HUES64 (cell line): ENCODE data around the gene KDM6B.

Experiments
- H3K27ac ChIP-seq: 2 replicates; pipeline ENCODE4 v1.7.0; 2013; ENCODE audit warnings: low read depth, low read length, inconsistent platforms
- H3K27me3 ChIP-seq: 2 replicates; pipeline ENCODE4 v1.6.1; 2013; ENCODE audit warnings: mild to moderate bottlenecking, low read length; ENCODE audit not compliant: insufficient read depth
- H3K36me3 ChIP-seq: 2 replicates; pipeline ENCODE4 v1.6.1; 2013; ENCODE audit warnings: mild to moderate bottlenecking, low read length; ENCODE audit not compliant: insufficient read depth
- H3K4me1 ChIP-seq: 2 replicates; pipeline ENCODE4 v1.6.1; 2013; ENCODE audit warnings: mild to moderate bottlenecking, low read length, moderate library complexity; ENCODE audit not compliant: insufficient read depth
- H3K4me3 ChIP-seq: 2 replicates; pipeline ENCODE4 v1.5.1; 2013; ENCODE audit warnings: mild to moderate bottlenecking, low read length, moderate library complexity
- H3K9ac ChIP-seq: 2 replicates; pipeline ENCODE4 v1.6.1; 2013; ENCODE audit warnings: mild to moderate bottlenecking, low read depth, low read length
- H3K9me3 ChIP-seq: 2 replicates; pipeline ENCODE4 v1.6.1; 2013; ENCODE audit warnings: low read depth, low read length; ENCODE audit not compliant: insufficient read depth
- WGBS: fragments of 150-250, 120-280 bp; methylation state at CpG from one replicate; pipeline ENCODE4 v1.1.7; 2013; ENCODE audit warnings: missing lambda C conversion rate; 5-methylcytosine and 5-hydroxymethylcytosine counted together

KDM6B gene

DNA sequence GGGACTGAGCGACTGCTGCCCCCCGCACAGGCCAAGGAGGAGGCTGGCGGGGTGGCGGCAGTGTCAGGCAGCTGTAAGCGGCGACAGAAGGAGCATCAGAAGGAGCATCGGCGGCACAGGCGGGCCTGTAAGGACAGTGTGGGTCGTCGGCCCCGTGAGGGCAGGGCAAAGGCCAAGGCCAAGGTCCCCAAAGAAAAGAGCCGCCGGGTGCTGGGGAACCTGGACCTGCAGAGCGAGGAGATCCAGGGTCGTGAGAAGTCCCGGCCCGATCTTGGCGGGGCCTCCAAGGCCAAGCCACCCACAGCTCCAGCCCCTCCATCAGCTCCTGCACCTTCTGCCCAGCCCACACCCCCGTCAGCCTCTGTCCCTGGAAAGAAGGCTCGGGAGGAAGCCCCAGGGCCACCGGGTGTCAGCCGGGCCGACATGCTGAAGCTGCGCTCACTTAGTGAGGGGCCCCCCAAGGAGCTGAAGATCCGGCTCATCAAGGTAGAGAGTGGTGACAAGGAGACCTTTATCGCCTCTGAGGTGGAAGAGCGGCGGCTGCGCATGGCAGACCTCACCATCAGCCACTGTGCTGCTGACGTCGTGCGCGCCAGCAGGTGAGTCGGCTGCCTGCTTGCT, 15.2 kb downstream of the KDM6B start:
- no peak overlapping the region for H3K27ac ChIP-seq
- peaks cover 20% of the 10 kb centered on the region for H3K36me3 ChIP-seq
- H3K4me1 ChIP-seq, result no peaks in the 10 kb centered on the region
- no peaks in the 10 kb centered on the region for H3K9me3 ChIP-seq
- peaks cover 24% of the 10 kb centered on the region for H3K27me3 ChIP-seq
- H3K9ac ChIP-seq, result no peak overlapping the region
- WGBS, result 94% methylated on average over 35 of the region's 35 CpGs
- H3K4me3 ChIP-seq, result no peak overlapping the region

DNA sequence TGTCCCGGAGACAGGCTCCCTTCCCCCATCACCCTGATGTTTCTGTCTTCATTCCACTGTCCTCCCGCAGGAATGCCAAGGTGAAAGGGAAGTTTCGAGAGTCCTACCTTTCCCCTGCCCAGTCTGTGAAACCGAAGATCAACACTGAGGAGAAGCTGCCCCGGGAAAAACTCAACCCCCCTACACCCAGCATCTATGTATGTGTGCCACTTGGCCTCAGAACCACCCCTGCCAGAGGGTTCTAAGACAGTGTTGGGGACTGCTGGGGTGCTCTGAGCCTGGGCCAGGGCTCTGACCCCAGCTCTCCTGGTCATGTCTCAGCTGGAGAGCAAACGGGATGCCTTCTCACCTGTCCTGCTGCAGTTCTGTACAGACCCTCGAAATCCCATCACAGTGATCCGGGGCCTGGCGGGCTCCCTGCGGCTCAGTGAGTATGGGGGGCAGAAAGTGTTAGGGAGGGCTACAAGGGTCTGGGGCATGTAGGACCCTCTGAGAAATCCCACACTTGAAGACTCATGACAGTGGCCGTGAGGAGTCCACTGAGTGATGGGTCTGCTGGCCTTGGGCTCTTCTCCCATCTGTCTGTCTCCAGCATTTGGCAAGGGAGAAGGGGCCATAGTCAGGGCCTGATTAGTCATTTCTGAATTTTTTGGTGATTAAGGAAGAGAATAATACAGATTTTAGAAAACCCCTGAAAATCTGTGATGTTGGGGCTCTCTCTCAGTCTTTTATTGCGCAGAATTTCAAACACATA, 15.9 kb downstream of the KDM6B start:
- no peak overlapping the region for H3K9ac ChIP-seq
- H3K9me3 ChIP-seq, result no peaks in the 10 kb centered on the region
- peaks cover 20% of the 10 kb centered on the region for H3K36me3 ChIP-seq
- H3K27ac ChIP-seq, result no peak overlapping the region
- no peaks in the 10 kb centered on the region for H3K4me1 ChIP-seq
- no peak overlapping the region for H3K4me3 ChIP-seq
- H3K27me3 ChIP-seq, result peaks cover 31% of the 10 kb centered on the region
- 92% methylated on average over 12 of the region's 12 CpGs for WGBS

DNA sequence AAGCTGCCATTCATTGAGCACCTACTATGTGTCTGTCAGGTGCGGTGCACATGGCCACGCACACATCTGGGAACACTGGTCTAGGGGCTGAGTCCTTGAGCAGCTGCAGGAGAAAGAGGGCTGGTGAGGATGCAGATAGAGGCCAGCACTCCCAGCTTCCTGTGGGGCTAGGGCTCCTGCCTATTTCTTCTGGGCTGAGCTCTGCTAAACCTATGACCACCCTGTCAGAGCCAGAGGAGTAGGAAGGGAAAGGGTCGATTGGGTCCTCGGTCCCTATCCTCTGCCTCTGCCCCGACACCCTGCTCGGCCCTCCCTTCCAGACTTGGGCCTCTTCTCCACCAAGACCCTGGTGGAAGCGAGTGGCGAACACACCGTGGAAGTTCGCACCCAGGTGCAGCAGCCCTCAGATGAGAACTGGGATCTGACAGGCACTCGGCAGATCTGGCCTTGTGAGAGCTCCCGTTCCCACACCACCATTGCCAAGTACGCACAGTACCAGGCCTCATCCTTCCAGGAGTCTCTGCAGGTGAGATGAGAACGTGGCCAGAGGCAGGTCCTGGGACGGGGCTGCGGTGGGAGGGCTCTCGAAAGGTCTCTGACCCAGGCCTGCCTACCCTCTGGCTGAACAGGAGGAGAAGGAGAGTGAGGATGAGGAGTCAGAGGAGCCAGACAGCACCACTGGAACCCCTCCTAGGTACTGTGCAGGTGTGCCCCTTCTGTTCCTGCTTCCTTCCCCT, 16.9 kb downstream of the KDM6B start:
- Histone ChIP-seq H3K9ac (no peak overlapping the region), H3K9me3 (no peaks in the 10 kb centered on the region), H3K27ac (no peak overlapping the region), H3K4me3 (peak overlapping the region; percentile 56), H3K4me1 (no peaks in the 10 kb centered on the region), H3K27me3 (peaks cover 40% of the 10 kb centered on the region), H3K36me3 (peaks cover 20% of the 10 kb centered on the region)
- 90% methylated on average over 17 of the region's 17 CpGs for WGBS

DNA sequence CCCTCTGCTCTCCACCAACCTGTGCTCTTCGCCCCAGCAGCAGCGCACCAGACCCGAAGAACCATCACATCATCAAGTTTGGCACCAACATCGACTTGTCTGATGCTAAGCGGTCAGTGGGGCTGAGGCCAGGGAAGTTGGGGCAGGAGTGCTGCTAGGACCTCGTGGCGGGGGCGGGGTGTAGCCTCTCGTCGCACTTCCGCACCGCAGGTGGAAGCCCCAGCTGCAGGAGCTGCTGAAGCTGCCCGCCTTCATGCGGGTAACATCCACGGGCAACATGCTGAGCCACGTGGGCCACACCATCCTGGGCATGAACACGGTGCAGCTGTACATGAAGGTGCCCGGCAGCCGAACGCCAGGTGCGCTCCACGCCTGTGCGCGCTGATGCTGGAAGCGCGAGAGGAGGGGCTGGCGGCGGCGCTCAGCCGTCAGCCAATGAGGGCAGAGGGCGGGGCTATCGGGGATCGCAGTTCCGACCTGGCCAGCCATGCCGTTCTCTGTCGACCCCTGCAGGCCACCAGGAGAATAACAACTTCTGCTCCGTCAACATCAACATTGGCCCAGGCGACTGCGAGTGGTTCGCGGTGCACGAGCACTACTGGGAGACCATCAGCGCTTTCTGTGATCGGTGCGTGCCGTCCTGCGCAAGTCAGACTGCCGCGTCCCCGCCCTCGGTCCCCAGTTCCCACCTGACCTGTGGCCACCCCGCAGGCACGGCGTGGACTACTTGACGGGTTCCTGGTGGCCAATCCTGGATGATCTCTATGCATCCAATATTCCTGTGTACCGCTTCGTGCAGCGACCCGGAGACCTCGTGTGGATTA, 17.6 kb downstream of the KDM6B start:
- Histone ChIP-seq H3K27me3 (peaks cover 48% of the 10 kb centered on the region), H3K4me1 (peaks cover 5% of the 10 kb centered on the region), H3K36me3 (peaks cover 17% of the 10 kb centered on the region; the same call in 1 of the 2 replicates), H3K4me3 (peak overlapping the region; percentile 56), H3K9ac (no peak overlapping the region), H3K9me3 (no peaks in the 10 kb centered on the region), H3K27ac (no peak overlapping the region)
- 18% methylated on average over 60 of the region's 60 CpGs for WGBS

DNA sequence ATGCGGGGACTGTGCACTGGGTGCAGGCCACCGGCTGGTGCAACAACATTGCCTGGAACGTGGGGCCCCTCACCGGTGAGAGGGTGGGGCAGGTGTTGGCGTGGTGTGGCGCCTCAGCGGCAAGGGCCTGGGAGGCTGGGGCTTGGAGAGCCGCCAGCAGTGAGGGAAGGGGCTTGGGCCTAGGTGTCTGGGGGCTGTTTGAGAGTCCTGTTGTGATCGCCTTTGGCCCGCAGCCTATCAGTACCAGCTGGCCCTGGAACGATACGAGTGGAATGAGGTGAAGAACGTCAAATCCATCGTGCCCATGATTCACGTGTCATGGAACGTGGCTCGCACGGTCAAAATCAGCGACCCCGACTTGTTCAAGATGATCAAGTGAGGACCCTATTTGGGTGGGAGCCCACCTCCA, 18.2 kb downstream of the KDM6B start:
- Histone ChIP-seq H3K9ac (no peak overlapping the region), H3K36me3 (peaks cover 17% of the 10 kb centered on the region; the same call in 1 of the 2 replicates), H3K27me3 (peaks cover 48% of the 10 kb centered on the region), H3K27ac (no peak overlapping the region), H3K4me3 (no peak overlapping the region), H3K9me3 (no peaks in the 10 kb centered on the region), H3K4me1 (peaks cover 6% of the 10 kb centered on the region)
- WGBS, result 89% methylated on average over 20 of the region's 20 CpGs

GRCh38 chr17:7852919-7853690, 19.1 kb downstream of the KDM6B start:
- peaks cover 17% of the 10 kb centered on the region; the same call in 1 of the 2 replicates for H3K36me3 ChIP-seq
- H3K9me3 ChIP-seq, result no peaks in the 10 kb centered on the region
- H3K9ac ChIP-seq, result no peak overlapping the region
- 57% methylated on average over 50 of the region's 51 CpGs for WGBS
- H3K27ac ChIP-seq, result no peak overlapping the region
- peak overlapping the region; percentile 72; the same call in 1 of the 2 replicates for H3K4me3 ChIP-seq
- H3K27me3 ChIP-seq, result peaks cover 48% of the 10 kb centered on the region
- H3K4me1 ChIP-seq, result peaks cover 6% of the 10 kb centered on the region

- WGBS, result 44% methylated on average over 19 of the region's 21 CpGs
- no peaks in the 10 kb centered on the region for H3K9me3 ChIP-seq
- peaks cover 7% of the 10 kb centered on the region for H3K4me1 ChIP-seq
- H3K9ac ChIP-seq, result no peak overlapping the region
- peaks cover 48% of the 10 kb centered on the region for H3K27me3 ChIP-seq
- peaks cover 17% of the 10 kb centered on the region; the same call in 1 of the 2 replicates for H3K36me3 ChIP-seq
- peak overlapping the region; percentile 72 for H3K4me3 ChIP-seq
- no peak overlapping the region for H3K27ac ChIP-seq
These were observed 19.6 kb downstream of the KDM6B start for GRCh38 chr17:7853691-7854038.

- Histone ChIP-seq H3K4me1 (peaks cover 12% of the 10 kb centered on the region), H3K27me3 (peaks cover 48% of the 10 kb centered on the region), H3K36me3 (peaks cover 17% of the 10 kb centered on the region; the same call in 1 of the 2 replicates), H3K9ac (no peak overlapping the region), H3K27ac (no peak overlapping the region; the same call in 1 of the 2 replicates), H3K4me3 (peak overlapping the region; percentile 72), H3K9me3 (no peaks in the 10 kb centered on the region)
- WGBS, result 6% methylated on average over 20 of the region's 31 CpGs
These were observed 20.2 kb downstream of the KDM6B start for GRCh38 chr17:7854078-7854777.

GRCh38 chr17:7854851-7855659, 21.0 kb downstream of the KDM6B start, which contains the start of gene TMEM88:
Gene TMEM88, plus strand, starts transcription at chr17:7855066. Its CDS starts 9 bp downstream, at chr17:7855075.
- Histone ChIP-seq H3K4me3 (peak within 1 kb of the TSS; percentile 72), H3K27me3 (peaks cover 48% of the 10 kb centered on the region), H3K9ac (peak within 1 kb of the TSS; percentile 57), H3K4me1 (peaks cover 12% of the 10 kb centered on the region), H3K9me3 (no peaks in the 10 kb centered on the region), H3K36me3 (peaks cover 10% of the 10 kb centered on the region; the same call in 1 of the 2 replicates), H3K27ac (no peak within 1 kb of the TSS; the same call in 1 of the 2 replicates)
- 3% methylated on average over 57 of the region's 57 CpGs for WGBS
